ENCODE results near the gene MYO16. TPM values are rescaled to one million over a fixed set of nuclear protein-coding genes. Genes with fewer than 3 reads are reported as not detected.

MYO16 gene
- total RNA-seq, 3 donors from 2014 or later: 0.15 to 0.48 (median 0.33) TPM

DNA sequence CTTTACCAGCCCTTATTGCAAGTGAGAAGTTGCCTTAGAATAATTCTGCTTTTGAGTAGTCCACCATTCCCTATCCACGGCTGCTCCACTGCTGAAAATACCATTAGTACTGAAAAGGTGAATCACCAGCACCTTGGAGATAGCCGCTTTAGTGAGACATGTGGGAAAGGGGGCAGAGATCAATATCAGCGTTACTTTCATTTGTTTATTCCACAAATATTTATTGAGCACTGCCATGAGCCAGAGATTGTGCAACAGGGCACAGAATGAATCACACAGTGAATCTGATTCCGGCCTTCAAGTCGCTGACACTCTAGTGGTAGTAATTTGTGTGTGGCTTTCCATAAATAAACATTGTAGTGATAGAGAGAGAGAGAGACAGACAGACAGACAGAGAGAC, 31.5 kb upstream of the MYO16 start:
- no peak for DNase-seq (ENCODE audit: low spot score in 2 of 2)
- TF ChIP-seq POLR2AphosphoS5 (IDR thresholded peaks at IDR 0.05): no peak
- no peak for TF ChIP-seq CTCF (IDR thresholded peaks at IDR 0.05)
- no peak for TF ChIP-seq POLR2A (IDR thresholded peaks at IDR 0.05)
- intact Hi-C loops (cut with DNase I; ENCODE audit: low total_unique reads): loop anchor here (2.0 kb wide), 1 partner anchor 23 kb away; no protein-coding TSS in a partner anchor
- Histone ChIP-seq H3K36me3 (no peaks in the 10 kb centered on the region), H3K9me3 (no peaks in the 10 kb centered on the region), H3K4me3 (no peak overlapping the region), H3K4me1 (no peaks in the 10 kb centered on the region), H3K27me3 (no peaks in the 10 kb centered on the region), H3K27ac (no peak overlapping the region)

DNA sequence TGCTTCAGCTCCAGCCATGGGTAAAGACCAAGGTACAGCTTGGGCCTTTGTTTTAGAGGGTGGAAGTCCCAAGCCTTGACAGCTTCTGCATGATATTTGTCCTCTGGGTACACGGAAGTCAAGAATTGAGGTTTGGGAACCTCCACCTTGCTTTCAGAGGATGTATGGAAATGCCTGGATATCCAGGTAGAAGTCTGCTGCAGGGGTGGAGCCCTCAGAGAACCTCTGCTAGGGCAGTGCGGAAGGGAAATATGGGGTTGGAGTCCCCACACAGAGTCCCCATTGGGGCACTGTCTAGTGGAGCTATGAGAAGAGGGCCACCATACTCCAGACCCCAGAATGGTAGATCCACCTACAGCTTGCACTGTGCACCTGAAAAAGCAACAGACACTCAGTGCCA, 23.0 kb upstream of the MYO16 start:
- no peak for TF ChIP-seq POLR2AphosphoS5 (IDR thresholded peaks at IDR 0.05)
- TF ChIP-seq CTCF (IDR thresholded peaks at IDR 0.05): no peak
- no peak for TF ChIP-seq POLR2A (IDR thresholded peaks at IDR 0.05)
- Histone ChIP-seq H3K27me3 (no peaks in the 10 kb centered on the region), H3K4me1 (no peaks in the 10 kb centered on the region), H3K4me3 (no peak overlapping the region), H3K9me3 (peaks cover 6 to 11% of the 10 kb centered on the region in 2 donors), H3K27ac (no peak overlapping the region), H3K36me3 (no peaks in the 10 kb centered on the region)
- DNase-seq (ENCODE audit: low spot score in 2 of 2): no peak
- intact Hi-C loops (cut with DNase I; ENCODE audit: low total_unique reads): no loop called here

DNA sequence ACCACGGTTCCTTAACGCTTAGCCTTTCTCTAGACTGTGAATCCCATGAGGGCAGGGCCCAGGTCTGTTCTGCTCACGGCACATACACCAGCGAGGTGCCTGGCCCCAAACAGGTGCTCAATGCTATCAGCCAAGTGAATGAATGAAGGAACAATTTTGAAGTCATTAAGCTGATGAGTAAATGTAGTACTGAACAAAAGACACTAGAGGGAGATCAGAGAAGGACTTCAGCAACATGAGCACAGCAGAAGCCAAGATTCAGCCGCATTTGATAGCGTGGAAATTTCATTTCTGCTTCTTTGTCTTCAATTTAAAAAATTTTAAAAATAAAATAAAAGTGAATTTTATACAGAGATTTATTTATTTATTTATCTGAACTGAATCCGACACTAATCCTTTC, 20.1 kb upstream of the MYO16 start:
- Histone ChIP-seq H3K4me1 (no peaks in the 10 kb centered on the region), H3K36me3 (no peaks in the 10 kb centered on the region), H3K27ac (no peak overlapping the region), H3K27me3 (no peaks in the 10 kb centered on the region), H3K9me3 (peaks cover 6 to 11% of the 10 kb centered on the region in 2 donors), H3K4me3 (no peak overlapping the region)
- no peak for DNase-seq (ENCODE audit: low spot score in 2 of 2)
- TF ChIP-seq CTCF (IDR thresholded peaks at IDR 0.05) (peak in 1 of 3 donors; percentile 15), POLR2AphosphoS5 (IDR thresholded peaks at IDR 0.05) (no peak)
- intact Hi-C loops (cut with DNase I; ENCODE audit: low total_unique reads): no loop called here

- Histone ChIP-seq H3K4me3 (no peak overlapping the region), H3K9me3 (peaks cover 6 to 11% of the 10 kb centered on the region in 2 donors), H3K36me3 (no peaks in the 10 kb centered on the region), H3K27me3 (no peaks in the 10 kb centered on the region), H3K4me1 (no peaks in the 10 kb centered on the region), H3K27ac (no peak overlapping the region)
- intact Hi-C loops (cut with DNase I; ENCODE audit: low total_unique reads): no loop called here
- no peak for DNase-seq (ENCODE audit: low spot score in 2 of 2)
- TF ChIP-seq POLR2AphosphoS5 (IDR thresholded peaks at IDR 0.05): no peak
- TF ChIP-seq POLR2A (IDR thresholded peaks at IDR 0.05): no peak
- no peak for TF ChIP-seq CTCF (IDR thresholded peaks at IDR 0.05)
These were observed 18.9 kb upstream of the MYO16 start for GRCh38 chr13:108610507-108610906.

DNA sequence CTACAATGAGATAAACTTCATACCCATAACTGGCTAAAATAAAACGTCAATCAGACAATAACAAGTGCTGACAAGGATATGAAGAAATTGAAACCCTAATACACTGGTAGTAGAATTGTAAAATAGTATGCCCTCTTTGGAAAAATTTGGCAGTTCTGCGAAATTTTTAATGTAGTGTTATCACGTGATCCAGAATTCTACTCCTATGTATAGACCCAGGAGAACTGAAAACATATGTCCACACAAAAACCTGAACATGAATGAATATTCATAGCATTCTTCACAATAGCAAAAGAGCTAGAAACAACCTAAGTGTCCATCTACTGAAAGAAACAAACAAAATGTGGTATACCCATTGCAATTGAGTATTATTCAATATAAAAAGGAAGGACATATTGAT, 14.2 kb upstream of the MYO16 start:
- DNase-seq (ENCODE audit: low spot score in 2 of 2): no peak
- no peaks in the 10 kb centered on the region for H3K4me1 ChIP-seq
- no peak overlapping the region for H3K27ac ChIP-seq
- intact Hi-C loops (cut with DNase I; ENCODE audit: low total_unique reads): loop anchor here (5.0 kb wide), 1 partner anchor 513 kb away; no protein-coding TSS in a partner anchor
- TF ChIP-seq POLR2AphosphoS5 (IDR thresholded peaks at IDR 0.05): no peak
- TF ChIP-seq POLR2A (IDR thresholded peaks at IDR 0.05): no peak
- TF ChIP-seq CTCF (IDR thresholded peaks at IDR 0.05): no peak
- H3K27me3 ChIP-seq: no peaks in the 10 kb centered on the region
- H3K36me3 ChIP-seq: no peaks in the 10 kb centered on the region
- no peaks in the 10 kb centered on the region for H3K9me3 ChIP-seq
- H3K4me3 ChIP-seq: no peak overlapping the region

Data from breast epithelium (tissue), 4 donors.